Measurements from ENCODE around the gene HCN2.
A peak's percentile ranks its signal among the peaks of the same experiment; 100 is the strongest.
"Not testable (repeated sequence)": the region's sequence is repeated elsewhere in the genome, so short reads cannot be mapped to it uniquely, and the experiment has no call there.

The HCN2 gene

DNA sequence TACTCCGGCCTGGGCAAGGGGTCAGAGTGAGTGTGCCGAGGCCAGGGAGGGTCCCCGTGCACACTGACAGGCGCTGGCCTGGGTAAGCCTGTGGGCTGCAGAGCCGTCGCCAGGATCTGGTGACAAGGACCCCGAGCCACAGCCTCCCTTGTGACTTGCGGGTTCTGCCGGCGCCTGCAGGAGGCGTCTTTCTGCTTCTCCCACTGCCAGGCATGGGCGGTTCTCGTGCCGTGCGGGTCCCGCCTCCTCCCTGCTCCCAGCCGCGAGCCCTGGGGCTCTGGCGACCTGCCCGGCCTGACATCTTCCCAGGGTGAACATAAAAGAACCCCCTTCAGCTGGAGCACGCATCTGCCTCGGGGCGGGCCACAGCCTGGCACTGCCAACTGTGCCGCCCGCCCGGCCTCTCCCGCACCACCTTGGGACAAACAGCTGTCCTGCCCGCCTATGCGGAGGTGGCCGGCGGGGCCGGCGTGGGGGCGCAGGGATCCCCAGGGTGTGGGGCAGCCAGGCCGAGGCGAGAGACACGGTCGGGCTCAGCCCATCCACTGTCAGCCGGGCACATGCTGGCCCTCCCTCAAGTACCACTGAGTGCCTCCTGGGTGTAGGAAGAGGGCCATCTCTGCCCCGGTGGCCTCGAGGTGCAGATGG is 1.5 kb upstream of the HCN2 start:
- DNase-seq: peak; percentile 93

DNA sequence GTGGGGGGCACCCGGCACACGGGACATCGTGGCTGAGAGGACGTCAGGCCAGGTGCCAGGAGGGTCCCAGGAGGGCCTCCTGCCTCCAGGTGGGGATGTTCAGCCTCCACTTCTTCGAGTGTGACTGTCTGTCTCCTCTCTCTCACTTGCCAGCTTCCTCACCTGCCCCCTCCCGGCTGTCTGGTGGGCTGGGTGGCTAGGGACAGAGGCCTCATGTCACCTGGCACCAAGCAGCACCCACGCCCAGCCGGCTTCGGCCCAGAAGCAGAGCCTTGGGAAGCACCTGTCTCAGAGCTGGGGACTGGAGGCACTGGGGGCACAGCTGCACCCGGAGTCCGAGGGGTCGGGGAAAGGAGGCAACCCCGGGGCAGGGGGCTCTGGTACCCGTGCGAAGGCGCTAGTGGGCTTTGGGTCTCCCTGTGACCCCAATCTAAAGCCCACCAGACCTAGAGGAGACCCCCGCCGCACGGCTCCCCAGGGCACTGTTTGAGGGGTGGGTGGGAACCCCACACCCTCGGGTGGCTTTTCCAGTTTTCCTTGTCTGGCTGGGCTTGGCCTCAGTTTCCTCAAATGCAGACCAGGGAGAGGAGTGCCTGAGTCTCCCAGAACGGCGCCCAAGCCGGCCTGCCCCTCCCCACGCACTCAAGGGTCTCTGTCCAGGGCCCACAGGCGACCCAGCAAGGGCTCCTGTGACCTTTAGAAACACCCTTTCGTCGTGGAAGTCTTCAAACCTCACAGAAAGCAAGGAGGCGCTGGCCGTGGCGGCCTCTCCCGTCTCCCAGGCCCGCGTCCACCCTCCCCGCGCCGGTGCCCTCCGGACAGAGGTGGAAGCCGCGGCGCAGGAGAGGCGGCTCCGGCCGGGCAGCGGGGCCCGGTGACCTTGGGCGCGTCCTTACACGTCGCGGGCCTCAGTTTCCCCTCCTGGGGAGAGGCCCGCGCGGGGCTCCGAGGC is 664 bp upstream of the HCN2 start:
- DNase-seq: peak; percentile 63

GRCh38 chr19:590396-590745 is 690 bp downstream of the HCN2 start:
- DNase-seq: peak; percentile 34

DNA sequence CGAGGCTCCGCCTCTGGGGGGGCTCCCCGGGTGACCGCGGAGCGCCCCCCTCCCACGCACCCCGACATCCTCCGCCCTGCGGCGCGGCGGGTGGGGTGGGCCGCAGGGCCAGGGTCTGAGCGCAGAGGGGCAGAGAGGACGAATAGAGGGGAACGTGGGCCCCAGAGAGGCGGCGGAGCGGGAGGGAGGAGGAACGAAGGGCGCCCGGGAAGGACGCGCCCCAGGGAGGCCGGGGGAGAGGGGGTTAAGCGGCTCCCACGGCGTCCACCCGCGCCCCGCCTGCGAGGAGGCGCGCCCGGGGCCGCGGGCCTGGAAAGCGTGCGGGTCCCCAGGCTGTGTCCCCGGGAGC is 1.0 kb downstream of the HCN2 start:
- no peak for DNase-seq

DNA sequence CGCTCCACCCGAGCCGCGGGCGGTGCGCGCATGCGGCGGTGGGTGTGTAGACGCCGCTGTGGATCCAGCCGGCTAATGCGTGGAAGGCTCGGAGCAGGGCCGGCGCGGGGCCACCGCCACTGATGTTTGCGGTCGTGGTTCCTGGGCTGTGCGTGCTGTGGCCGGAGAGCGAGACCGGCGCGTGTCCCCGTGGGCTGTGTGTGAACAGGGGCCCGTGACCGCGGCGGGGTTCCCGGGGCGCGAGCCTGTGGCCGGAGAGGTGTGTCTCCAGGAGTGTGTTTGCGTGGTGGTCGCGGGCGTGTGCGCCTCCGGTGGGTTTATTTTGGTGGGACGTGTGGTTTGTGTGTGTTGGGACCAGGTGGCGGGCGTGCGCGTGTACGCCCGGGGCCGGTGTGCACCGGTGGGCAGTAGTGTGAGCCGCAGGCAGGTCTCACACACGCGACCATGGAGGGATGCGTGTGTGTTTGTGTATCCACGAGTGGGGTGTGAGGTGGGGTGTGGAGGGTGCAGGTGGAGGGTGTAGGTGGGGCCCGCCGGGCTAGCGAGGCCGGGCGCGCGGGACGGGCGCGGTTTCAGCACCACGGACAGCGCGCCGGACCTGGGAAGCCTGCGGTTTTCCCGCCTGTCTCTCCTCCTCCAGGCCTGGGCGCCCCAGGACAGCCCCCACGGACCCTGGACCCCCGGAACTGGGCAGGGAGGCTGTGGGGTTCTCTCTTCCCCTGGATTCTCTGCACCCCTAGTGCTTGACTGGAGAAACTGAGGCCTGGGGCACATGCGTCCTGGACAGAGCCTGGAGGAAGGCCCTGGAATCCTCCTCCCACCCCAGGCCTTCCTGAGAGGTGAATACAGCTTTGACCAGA is 1.6 kb downstream of the HCN2 start:
- DNase-seq: no peak

DNA sequence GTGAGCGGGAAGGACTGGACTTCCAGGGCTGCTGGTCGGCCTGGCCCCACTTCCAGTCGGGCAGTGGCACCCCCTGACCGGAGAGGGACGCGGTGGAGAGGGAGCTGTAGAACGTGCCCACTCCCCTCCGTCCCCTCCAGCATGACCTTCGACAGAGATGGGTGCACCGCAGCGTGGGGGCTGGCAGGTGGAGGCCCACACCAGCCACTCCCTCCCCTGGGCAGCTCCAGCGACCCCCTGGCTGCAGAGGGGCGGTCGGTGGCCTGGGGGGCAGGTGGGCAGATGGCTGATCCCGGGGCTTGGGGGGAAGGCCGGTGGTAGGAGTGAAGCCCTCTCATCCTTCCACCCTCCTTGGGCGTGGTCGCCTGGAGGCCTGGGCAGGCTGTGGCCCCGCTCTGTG is 2.4 kb downstream of the HCN2 start:
- no peak for DNase-seq

GRCh38 chr19:593055-593454 is 3.4 kb downstream of the HCN2 start:
- DNase-seq: no peak

DNA sequence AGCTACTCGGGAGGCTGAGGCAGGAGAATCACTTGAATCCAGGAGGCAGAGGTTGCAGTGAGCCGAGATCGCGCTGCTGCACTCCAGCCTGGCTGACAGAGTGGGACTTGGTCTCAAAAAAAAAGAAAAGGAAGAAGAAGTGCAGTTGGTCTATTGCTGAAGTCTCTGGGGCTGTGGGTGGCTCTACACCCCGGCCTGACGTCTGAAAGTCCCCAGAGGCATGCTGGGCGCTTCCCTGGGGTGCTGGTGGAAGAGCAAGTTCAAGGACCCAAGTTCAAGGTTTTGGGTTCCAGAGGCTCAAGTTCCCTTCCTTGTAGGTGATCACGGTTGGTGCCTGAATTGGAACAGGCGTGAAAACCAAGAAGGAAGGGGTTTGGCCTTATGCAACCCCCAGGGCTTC is 3.8 kb downstream of the HCN2 start:
- DNase-seq: no peak

DNA sequence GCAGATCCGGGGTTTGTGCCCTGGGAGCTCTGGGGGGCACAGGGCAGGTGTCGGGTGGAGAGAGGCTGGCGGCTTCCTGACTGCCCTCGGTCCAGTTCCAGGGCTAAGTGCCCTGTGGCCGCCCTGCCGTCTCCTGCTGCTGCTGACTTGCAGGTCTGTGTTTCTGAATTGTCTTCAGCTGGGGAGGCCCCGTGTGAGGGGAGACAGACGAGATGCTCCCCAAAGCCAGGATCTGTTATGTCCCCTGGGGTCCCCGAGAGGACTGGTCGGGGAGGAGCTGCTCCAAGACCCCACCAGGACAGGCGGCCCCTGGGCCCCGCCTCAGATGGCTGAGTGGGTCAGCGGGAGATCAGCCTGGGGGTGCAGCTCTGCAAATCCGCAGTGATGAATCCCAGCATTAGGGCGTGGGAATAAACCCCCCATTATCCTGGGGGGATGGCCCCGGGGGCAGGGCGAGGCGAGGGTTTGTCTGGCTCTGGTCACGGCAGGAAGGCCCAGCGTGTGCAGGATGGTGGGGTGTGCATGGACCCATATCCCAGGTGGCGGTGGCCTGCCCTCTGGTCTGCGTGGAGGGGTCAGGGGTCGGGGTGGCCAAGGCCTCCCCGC is 4.7 kb downstream of the HCN2 start:
- DNase-seq: no peak

GRCh38 chr19:595326-596262 is 5.9 kb downstream of the HCN2 start:
- no peak for DNase-seq

DNA sequence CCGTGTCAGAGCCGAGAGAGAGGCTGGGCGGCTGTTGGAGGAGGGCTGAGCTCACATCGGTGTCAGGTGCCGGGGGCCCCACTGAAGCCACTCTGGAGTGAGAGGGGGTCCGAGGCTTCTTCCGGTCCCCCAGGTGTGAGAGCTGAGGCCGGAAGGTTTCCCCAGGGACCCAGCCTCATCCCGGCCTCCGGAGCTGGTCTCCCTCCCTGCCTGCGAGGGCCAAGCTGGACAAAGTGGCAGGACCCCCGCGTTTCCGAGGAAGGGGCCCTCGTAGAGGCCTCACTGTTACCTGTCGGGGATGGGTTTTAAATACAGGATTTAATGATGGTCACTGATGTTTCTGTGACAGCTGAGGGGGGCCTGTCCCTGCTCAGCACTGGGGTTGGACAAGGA is 6.6 kb downstream of the HCN2 start:
- DNase-seq: no peak

DNA sequence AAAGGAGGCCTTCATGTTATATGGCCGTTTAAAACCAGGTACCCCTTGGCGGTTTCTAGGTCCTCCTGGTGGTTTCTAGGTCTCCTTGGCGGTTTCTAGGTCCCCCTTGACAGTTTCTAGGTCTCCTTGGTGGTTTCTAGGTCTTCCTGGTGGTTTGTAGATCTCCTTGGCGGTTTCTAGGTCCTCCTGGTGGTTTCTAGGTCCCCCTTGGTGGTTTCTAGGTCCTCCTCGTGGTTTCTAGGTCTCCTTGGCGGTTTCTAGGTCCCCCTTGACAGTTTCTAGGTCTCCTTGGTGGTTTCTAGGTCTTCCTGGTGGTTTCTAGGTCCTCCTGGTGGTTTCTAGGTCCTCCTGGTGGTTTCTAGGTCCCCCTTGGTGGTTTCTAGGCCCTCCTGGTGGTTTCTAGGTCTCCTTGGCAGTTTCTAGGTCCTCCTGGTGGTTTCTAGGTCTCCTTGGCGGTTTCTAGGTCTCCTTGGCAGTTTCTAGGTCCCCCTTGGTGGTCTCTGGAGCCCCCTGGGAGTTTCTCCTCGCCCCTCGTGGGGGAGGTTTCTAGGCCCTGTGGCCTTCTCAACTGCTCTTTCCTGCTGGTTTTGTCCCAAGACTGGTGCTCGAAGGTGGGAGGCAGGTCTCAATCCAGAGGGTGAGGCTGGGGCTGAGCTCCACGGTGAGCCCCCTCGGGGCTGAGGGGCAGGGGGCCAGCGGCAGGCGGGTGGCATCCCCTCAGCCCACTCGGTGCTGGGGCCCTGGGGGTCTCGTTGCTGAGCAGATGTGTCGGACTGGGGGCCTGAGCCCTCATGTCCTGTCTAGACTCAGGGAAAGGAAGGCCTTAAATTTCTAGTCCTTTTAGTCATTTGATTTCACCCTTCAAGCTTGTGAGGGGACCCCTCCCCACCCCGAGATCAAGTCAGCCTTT is 8.0 kb downstream of the HCN2 start:
- DNase-seq: no peak

DNA sequence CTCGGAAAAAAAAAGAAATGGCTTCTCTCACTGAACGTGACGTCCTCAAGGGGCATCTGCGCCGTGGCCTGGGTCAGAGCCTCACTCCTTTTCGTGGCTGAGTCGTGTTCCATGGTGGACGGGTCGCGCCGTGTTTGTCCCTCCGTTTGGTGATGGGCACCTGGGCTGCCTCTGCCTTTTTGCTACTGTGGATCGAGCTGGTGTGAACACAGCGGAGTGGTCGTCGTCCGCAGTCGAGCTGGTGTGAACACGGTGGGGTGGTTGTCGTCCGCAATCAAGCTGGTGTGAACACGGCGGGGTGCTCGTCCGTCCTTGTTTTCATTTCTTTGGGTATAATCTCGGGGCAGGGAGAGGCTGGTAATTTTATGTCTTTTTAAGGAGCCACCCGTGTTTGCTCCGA is 11.6 kb downstream of the HCN2 start:
- DNase-seq: no peak

GRCh38 chr19:601790-602189 is 12.1 kb downstream of the HCN2 start:
- no peak for DNase-seq

DNA sequence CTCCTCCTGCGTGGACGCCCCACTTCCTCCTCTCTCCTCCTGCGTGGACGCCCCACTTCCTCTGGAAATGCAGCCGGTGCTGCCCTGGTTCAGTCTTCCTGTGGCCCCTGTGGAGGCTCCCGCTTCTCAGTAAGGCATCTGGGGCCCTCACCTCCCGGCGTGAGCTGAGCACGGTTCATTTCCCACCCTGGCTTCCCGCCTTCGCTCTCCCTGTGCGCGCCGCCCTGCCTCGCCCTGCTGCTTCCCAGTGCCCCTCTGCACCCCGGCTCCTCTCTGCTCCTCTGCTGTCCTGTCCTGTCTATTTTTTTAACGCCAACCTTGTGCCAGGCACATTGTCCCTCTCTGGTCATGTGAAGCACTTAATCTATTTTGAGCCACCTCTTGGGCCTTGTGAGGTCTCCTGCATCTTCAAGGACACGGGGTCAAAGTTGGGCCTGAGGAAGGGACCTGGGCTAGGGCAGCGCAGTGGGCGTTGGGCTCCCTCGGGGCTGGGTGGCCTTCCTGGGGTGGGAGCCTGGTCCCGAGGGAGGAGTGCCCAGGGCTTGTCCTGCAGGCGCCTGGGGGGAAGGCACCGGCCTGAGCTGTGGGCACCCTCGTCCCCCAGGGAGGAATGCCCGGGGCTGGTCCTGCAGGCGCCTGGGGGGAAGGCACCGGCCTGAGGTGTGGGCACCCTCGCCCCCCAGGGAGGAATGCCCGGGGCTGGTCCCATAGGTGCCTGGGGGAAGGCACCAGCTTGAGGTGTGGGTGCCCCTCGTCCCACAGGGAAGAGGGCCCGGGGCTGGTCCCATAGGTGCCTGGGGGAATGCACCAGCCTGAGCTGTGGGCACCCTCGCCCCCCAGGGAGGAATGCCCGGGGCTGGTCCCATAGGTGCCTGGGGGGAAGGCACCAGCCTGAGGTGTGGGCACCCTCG is 13.0 kb downstream of the HCN2 start:
- DNase-seq: no peak

DNA sequence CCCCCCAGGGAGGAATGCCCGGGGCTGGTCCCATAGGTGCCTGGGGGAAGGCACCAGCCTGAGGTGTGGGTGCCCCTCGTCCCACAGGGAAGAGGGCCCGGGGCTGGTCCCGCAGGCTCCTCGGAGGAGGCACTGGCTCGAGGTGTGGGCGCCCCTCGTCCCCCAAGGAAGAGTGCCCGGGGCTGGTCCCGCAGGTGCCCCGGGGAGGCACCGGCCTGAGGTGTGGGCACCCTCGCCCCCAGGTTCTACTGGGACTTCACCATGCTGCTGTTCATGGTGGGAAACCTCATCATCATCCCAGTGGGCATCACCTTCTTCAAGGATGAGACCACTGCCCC is 13.6 kb downstream of the HCN2 start:
- not testable (repeated sequence) for DNase-seq

- not testable (repeated sequence) for DNase-seq
Measured at GRCh38 chr19:603779-604178, 14.1 kb downstream of the HCN2 start.

DNA sequence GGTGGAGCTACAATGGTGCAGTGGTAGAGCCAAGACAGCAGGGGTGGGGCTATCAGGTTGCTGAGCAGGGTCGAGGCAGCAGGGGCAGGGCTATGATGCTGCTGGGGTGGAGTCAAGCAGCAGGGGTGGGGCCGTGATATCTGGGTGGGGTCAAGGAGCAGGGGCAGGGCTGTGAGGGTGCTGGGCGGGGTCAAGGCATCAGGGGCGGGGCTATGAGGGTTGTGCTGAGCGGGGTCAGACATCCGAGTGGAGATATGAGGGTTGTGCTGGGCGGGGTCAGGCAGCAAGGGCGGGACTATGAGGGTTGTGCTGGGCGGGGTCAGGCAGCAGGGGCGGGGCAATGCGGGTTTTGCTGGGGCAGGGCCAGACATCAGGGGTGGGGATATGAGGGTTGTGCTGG is 14.7 kb downstream of the HCN2 start:
- DNase-seq: no peak

DNA sequence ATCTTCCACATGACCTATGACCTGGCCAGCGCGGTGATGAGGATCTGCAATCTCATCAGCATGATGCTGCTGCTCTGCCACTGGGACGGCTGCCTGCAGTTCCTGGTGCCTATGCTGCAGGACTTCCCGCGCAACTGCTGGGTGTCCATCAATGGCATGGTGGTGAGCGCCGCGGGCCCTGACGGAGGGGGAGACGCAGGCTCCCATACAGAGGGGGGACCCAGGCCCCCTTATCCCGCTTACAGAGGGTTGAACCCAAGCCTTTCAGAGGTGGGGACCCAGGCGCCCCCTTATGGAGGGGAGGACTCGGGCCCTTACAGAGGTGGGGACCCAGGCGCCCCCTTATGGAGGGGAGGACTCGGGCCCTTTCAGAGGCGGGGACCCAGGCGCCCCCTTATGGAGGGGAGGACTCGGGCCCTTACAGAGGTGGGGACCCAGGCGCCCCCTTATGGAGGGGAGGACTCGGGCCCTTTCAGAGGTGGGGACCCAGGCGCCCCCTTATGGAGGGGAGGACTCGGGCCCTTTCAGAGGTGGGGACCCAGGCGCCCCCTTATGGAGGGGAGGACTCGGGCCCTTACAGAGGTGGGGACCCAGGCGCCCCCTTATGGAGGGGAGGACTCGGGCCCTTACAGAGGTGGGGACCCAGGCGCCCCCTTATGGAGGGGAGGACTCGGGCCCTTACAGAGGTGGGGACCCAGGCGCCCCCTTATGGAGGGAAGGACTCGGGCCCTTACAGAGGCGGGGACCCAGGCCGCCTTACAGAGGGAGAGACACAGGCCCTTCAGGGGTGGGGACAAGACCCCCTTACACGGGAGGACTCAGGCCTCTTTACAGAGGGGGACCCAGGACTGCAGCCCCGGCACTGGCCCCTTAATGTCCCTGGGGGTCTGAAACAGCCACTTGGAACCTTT is 15.6 kb downstream of the HCN2 start:
- not testable (repeated sequence) for DNase-seq

Data from COR-L47 (cell line).